Measurements from ENCODE around the gene CGN.

Gene CGN, protein sequence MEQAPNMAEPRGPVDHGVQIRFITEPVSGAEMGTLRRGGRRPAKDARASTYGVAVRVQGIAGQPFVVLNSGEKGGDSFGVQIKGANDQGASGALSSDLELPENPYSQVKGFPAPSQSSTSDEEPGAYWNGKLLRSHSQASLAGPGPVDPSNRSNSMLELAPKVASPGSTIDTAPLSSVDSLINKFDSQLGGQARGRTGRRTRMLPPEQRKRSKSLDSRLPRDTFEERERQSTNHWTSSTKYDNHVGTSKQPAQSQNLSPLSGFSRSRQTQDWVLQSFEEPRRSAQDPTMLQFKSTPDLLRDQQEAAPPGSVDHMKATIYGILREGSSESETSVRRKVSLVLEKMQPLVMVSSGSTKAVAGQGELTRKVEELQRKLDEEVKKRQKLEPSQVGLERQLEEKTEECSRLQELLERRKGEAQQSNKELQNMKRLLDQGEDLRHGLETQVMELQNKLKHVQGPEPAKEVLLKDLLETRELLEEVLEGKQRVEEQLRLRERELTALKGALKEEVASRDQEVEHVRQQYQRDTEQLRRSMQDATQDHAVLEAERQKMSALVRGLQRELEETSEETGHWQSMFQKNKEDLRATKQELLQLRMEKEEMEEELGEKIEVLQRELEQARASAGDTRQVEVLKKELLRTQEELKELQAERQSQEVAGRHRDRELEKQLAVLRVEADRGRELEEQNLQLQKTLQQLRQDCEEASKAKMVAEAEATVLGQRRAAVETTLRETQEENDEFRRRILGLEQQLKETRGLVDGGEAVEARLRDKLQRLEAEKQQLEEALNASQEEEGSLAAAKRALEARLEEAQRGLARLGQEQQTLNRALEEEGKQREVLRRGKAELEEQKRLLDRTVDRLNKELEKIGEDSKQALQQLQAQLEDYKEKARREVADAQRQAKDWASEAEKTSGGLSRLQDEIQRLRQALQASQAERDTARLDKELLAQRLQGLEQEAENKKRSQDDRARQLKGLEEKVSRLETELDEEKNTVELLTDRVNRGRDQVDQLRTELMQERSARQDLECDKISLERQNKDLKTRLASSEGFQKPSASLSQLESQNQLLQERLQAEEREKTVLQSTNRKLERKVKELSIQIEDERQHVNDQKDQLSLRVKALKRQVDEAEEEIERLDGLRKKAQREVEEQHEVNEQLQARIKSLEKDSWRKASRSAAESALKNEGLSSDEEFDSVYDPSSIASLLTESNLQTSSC

DNA sequence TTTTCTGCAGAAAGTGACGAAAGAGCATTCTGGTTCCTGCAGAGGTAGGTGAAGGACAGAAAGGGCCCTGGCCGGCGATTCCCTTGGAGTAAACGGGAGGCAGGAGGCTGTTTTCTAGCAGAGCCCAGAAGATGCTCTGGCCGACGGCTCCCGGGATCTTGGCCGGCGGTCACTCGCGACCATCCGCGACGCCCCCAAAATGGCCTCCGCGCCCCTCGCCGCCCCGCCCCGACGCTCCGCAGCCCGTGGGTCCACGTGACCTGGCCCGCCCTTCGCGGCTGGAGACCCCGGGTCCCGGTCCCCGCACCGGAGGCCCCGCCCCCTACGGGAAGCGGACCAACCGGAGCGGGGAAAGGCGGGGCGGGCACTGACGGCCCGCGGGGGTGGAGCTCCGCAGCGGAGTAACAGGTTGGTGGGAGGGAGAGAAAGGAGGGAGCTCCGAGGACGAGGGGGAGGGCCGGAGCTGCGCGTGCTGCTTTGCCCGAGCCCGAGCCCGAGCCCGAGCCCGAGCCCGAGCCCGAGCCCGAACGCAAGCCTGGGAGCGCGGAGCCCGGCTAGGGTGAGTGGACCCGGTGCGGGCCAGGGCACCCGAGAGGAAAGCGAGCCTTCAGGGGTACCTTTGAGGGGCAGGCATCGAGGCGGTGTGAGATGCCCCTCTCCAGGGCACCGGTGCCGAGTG, at the start of gene CGN:
TSS of gene CGN (plus strand) at position 431 of the 679 bp plus-strand sequence. CDS start 7,133 bp downstream, outside the sequence.
- peak; percentile 91 for DNase-seq

DNA sequence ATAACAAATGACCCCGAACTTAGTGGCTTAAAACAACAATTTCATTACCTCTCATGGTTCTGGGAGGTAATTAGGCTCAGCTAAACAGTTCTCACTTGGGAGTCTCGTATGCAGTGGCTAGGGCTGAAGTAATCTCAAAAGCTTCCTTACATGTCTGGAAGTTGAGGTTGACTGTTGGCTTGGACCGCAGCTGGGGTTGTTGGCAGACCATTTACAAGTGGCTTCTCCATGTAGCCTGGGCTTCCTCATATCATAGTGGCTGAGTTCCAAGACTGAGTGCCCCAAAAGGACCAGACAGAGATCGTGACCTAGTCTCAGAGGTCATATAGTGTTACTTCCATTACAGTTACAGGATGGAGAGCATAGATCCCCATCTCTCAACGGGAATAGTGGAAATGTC, 49.5 kb upstream of the CGN start:
- no peak for DNase-seq

DNA sequence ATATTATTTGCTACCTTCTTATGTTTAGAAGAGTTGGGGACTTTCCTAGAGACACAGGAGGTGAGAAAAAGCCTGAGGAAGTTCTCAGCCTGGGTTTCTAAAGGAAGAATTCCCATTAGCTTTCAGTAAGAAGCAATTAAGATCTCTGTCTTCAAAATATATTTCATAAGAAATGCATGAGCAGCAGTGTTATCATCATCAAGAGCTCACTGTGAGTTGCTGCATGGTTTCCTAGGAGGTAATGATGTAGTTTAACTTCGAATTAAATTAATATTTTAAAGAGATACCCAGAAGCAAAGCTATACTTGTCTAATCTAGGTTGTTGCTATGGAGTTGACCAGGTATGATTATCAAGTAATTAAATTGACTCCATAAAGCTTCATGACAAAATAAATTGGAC, 46.2 kb upstream of the CGN start:
- no peak for DNase-seq

DNA sequence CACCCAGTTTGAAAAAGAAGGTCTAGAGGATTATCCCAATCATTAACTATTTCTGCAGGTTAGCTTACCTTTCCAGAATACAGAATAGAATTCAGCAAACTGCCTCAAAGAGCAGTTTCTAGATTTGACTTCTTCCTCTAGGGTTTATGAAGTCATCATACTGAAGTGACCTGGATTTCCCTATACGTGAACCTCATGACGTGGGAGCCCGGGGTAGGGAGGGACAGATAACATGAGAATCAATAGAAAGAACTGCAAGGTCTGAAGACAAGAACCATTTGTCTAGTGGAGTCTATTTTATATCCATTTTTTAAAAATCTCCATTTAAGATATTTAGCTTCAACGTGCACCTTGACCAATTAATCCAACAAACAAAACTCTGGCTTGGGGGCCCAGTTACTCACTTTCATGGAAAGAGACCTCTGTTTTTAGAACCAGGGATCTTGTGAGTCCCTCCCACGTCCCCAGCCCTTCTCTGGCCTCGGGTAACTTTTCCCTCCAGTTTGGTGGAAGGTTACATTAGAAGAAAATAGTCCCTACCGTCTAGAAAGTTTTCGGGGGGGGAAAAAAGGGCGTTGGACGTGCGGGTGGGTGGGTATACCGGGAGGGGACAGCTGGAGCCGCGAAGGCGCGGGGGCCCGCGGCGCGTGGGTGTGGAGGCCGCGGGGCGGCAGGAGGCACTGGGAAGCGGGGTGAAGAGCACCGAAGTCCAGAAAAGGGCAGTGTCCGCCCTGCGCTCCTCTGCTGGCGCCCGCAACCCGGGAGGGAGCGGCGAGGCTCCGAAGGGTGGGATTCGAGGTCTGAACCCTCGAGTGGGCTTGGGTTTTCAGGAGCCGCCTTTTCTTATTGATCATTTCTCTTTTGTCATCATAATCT, 38.1 kb upstream of the CGN start:
- peak; percentile 16 for DNase-seq

DNA sequence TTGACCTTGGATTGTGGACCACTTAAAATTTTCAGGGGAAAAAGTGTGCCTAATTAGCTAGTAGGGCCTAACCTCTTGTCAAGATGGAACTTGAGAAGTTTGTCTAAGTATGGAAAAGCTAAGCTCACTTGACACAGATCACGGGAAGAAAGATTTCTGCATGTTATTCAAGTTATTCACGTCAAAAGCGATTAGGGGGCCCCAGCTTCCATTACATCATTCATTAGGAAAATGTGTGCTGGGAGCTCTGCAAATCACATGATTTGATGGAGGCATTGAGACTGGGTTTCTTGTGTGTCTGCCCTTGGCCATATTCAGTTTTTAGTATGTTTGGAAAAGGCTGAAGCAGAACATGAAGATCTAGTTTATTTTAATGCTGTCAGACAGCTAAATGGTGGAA, 36.4 kb upstream of the CGN start:
- DNase-seq, result no peak

DNA sequence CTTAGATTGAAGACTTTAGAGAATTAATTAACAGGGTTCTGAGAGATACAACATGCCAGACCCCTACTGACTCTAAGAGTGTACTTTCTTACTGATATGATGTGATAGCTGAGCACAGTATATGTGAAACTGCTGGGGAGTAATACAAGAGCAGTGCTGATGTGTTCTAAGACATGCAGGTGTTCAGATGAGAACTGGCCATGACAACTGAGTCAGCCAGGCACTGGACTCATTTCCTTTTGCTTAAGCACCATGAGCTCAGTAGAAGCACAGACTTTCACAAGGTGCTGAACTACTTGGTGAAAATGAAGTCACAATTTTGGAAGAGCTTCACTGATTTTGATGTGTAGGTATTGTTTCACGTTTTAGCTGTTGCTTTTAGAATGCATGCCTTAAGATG, 36.0 kb upstream of the CGN start:
- no peak for DNase-seq

DNA sequence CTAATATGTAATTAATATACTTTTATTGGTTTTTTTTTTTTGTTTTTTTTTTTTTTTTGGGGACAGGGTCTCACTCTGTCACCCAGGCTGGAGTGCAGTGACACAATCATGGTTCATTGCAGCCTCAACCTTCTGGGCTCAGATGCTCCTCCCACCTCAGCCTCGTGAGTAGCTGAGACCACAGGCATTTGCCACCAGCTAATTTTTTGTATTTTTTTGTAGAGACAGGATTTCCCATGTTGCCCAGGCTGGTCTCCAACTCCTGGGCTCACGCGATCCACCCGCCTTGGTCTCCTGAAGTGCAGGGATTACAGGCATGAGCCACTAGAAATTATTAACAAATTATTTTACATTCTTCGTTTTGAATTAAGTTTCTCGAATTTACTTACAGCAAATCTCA, 35.1 kb upstream of the CGN start:
- no peak for DNase-seq

DNA sequence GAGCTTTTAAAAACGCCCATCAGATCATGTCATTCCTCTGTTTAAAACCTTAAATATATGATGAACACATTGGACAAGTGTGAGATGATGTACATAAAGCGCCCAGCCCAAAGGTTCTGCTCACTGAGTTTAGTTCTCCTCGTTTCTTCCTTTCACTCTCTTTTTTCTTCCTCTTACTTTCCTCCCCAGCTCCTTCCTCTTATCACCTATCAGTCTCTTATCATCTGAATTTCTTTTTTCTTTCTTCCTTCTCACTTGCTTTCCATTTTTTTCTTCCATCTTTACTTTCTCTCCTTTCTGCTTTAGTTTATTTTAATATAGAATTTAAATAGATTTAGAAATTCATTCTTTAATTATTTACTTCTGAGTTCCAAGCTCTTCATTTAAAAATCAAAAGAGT, 34.1 kb upstream of the CGN start:
- no peak for DNase-seq

DNA sequence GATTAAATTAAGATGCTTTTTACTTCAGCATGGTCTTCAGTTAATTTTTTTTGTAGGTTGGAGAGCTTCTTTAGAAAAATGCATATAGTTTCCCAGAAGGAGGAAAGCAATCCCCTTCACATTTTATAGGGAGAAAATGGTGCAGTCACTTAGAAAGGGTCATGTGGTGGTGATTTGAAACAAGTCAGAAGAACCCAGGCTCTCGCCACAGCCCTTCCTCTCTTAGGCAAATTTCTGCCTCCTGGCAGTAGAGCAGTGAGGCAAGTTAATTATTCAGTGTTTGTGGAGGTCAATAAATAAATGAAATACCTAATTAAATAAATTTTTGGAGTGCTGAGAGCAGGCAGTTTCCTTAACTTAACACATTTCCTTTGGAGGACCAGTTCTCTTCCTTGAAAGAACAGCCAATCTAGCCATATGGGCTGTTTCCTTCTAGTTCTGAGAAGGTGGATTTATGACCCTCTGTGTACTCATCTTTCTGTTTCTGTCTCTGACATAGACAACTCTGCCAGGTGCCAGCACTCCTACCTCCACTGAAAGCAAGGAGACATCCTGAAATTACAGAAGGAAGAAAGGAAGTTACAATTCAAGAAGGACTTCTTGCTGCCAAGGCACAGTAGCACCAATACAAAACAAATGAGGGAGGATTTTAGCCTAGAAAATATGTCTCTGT, 32.9 kb upstream of the CGN start:
- DNase-seq, result no peak

DNA sequence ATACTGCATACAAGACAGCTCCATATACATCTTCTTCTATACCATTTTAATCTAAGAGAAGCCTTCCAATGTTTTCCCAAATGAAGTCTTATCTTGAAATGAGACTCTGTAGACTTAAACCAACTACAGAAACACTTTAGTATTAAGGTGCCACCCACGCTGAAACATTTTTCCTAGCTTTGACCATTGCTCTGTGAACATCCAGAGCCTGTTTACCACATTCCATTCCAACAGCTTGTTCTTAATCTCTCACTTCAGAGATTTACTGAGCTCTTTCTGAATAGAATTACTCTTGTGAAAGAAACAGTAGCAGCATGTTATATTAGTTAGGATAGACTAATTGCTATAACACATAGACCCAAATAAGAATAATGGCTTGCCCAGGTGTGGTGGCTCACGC, 32.3 kb upstream of the CGN start:
- no peak for DNase-seq

DNA sequence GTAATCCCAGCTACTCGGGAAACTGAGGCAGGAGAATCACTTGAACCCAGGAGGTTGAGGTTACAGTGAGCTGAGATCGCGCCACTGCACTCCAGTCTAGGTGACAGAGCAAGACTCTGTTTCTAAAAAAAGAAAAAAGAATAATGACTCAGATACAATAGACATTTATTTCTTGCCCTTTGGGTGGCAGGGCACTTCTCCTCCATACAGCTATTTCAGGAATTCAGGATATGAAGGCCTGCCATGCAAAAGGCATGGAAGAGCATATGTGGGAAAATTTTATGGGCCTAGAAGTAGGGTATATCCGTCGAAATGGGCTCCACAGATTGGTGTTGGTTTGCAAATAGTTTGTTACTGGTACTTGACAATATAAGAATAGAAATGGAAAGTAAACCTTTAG, 31.7 kb upstream of the CGN start:
- DNase-seq, result no peak

DNA sequence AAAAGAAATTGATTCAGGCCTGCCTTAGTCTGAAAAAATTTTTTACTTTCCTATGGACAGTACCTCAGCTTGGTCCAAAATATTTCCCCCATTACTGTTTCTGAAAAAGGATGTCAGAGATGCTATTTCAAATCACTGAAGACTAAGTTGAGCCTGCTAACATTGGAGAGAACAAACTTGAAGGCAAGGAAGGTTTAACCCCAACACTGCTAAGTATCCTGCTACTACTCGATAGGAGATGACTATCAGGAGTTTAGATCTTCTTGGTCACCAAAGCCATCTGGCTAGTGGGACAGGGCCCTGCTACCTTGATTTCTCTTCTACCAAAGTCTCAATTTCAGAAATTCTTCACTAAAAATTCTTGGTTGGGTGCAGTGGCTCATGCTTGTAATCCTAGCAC, 29.2 kb upstream of the CGN start:
- no peak for DNase-seq

DNA sequence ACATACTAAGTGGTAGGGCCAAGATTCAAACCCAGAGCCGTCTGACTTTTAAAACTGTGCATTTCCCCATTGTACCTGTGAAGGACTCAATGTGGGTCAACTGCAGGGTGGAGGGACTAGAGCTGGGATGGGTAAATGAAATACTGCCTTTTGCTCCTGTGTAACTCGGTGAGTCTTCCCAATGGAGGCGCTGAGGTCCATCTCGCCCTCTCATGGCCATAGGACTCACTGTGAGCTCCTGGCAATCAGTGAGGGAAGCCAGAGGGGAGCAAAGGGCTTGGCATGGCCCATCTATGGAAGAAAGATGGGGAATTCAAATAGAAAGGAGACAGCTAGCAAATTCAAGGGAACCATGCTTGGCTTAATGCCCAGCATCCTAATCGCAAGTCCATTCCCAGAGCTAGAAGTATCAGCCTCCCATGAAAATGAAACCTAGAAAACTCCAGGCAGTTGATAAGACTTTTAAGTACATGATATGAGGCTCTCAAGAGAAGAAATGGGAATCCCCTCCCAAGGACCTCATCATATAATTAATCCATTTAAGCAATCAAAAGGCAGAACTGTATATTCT, 25.4 kb upstream of the CGN start:
- DNase-seq, result no peak

DNA sequence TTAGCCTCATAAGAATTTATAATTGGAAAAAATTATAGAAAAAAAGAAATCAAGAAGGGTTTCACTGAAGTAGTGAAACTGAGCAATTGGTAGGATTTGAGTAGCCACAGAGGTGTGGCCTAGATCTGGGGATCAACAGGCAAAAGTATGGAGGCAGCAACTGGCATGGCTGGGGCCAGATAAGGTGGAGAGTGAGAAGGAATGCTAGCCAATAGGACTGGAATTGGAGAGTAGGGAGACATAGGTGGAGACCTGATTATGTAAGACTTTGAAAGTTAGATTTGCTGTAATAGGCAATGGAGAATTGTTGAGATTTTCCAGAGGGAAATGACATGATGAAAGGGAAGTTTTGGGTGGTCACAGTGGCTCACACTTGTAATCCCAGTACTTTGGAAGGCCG, 24.6 kb upstream of the CGN start:
- no peak for DNase-seq

DNA sequence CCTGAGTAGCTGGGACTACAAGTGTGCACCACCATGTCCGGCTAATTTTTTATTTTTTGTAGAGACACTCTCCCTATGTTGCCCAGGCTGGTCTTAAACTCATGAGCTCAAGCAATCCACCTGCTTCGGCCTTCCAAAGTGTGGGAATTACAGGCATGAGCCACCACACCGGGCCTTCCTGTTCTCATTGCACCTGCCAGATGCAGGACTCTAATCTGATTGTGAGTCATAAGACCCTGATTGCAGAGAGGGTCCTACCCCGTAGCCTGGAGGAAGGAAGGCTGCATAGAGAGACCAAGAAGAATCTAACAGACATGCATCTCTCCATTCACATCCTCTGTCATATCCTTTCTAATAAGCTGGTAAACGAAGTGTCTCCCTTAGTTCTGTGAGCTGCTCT, 19.5 kb upstream of the CGN start:
- DNase-seq, result no peak

DNA sequence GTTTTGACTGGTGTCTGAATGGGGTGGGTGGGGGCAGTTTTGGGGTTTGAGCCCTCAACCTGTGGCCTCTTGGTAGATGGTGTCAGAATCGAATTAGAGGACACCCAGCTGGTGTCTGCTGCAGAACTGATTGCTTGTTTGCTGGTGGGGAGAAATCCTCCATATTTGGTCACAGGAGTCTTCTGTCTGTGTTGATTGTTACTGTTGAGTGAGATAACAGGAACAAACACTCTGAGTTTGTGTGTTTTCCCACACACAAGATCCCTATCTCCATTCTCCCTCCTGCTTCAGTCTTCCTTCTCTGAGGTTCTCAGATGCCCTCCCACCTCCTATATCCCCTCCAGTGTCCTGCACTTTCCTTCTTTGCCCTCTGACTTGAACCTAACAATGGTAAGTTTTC, 19.1 kb upstream of the CGN start:
- no peak for DNase-seq

DNA sequence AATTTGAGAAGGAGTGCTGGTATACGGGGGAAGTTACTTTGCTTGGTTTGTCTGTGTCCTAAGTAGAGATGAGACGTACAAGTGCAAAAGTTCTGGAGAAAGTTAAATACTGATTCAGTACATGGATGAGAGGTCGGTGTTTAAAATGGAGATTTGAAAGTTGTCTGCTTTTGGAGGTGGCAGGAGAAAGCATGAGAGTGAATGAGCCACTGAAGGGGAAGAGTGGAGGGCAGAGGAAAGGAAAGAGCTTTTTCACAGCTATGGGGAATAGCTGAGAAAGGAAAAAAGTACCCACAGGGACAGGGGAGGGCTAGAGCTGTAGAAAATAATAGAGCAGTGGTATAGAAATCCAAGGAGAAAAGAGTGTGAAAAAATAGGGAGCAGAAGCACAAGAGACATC, 18.1 kb upstream of the CGN start:
- DNase-seq, result no peak

DNA sequence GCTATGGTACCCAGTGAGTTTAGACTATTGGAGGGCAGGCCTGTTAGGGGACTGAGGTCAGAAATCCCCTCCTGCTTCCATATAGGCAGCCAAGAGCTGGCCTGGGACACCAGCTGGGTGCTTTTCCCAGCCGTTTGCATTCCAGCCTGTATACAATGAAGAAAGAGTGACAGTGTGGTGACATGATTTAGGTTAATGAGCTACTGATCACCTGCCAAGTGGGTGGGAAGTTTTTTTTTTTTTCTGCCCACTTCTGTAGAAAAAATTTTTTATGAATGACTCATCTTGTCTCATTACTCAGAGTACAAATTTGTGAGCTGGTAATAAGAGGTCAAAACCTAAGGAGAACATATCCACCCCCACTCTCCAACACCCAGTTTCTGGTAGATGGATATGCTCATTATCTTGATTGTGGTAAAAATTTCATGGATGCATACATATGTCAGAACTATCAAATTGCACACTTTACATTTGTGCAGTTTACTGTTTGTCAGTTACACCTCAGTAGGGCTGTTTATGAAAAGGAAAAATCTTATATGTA, 16.4 kb upstream of the CGN start:
- no peak for DNase-seq

DNA sequence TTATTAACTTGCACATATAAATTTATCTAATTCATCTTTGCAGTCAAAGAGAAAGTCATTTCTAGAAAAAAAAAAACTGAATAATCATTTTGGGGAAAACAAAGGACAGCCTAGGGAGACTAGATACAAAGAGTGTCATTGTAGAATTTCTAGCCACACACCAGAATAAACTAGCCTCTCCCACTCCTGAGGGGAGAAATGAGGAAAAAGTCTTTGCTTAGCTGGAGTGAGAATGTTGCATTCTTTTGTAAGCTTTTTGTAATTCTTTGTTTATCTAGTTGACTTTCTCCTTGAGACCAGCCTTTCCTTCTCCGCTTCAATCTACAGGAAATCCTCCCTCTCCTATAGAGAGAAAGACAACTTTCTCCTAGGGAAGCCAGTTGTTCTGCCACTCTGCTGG, 15.9 kb upstream of the CGN start:
- DNase-seq, result no peak

DNA sequence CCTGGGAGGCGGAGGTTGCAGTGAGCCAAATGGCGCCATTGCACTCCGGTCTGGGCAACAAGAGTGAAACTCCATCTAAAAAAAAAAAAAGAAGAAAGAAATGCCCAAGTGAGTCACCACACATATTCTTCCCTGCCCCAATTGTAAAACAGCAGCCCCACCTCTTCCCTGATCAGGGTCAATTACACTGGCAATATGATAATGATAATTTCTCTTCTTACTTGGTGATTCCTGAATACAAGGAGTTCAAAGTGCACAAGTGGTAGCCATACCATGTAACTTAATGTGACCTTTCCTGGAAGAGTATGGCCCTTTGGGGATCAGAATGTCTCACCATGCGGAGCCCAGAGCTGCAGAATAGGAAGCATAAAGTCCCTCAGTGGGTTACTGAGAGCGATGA, 11.8 kb upstream of the CGN start:
- DNase-seq, result no peak

DNA sequence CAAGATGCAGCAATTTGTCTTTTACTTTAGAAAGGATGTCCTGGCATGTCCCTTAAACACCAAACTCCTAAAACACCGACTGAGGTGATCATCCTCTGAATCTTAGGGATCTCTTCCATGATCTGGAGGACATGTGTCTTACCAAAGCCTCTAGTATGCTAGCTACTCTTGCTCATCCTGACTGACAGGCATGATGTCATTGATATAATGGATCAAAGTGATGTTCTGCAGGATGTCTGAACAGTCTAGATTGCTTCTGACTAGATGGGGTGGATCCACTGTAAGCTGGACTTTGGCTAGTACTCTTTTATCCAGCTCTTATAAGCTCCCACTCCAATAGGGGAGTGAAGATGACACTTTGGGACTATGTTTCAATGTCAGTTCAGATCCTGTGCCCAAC, 11.3 kb upstream of the CGN start:
- no peak for DNase-seq
